ENCODE data around the gene GPR132.

GRCh38 chr14:105058521-105059034 is 6.7 kb downstream of the GPR132 start:
- TF ChIP-seq POLR2A (IDR thresholded peaks at IDR 0.05; ENCODE audit: low read length) = no peak
- no peak for TF ChIP-seq GATA1 (IDR thresholded peaks at IDR 0.05; ENCODE audit: low read depth, low read length)

Data from erythroblast (primary cell).